Stimulated activated naive CD4-positive, alpha-beta T cell treated with Interleukin-2 at 50 U/mL for 16 hours (primary cell): ENCODE measurements around the gene TNNT2.

Experiments
- DNase-seq: peaks from one replicate; lab custom pipeline; 2025; lab: John Stamatoyannopoulos, UW

TNNT2 gene

GRCh38 chr1:201377611-201378092, at the start of gene TNNT2:
TNNT2 (minus strand) TSS chr1:201377680; CDS start chr1:201373254, 4,426 bp downstream.
- no peak for DNase-seq

GRCh38 chr1:201426479-201427310, 49.2 kb upstream of the TNNT2 start:
- DNase-seq = no peak

GRCh38 chr1:201424146-201424545, 46.7 kb upstream of the TNNT2 start:
- DNase-seq = no peak

GRCh38 chr1:201423655-201424054, 46.2 kb upstream of the TNNT2 start:
- DNase-seq = no peak

- DNase-seq = no peak
These were observed 45.1 kb upstream of the TNNT2 start for GRCh38 chr1:201422436-201423030.

GRCh38 chr1:201422026-201422425, 44.5 kb upstream of the TNNT2 start:
- DNase-seq = no peak

- no peak for DNase-seq
These were observed 43.6 kb upstream of the TNNT2 start for GRCh38 chr1:201421041-201421440.

GRCh38 chr1:201420608-201421002, 43.1 kb upstream of the TNNT2 start:
- DNase-seq = no peak

GRCh38 chr1:201419746-201420607, 42.5 kb upstream of the TNNT2 start:
- DNase-seq = no peak

- no peak for DNase-seq
These were observed 41.8 kb upstream of the TNNT2 start for GRCh38 chr1:201419256-201419655.

- no peak for DNase-seq
These were observed 41.0 kb upstream of the TNNT2 start for GRCh38 chr1:201418461-201418860.

GRCh38 chr1:201414051-201414738, 36.7 kb upstream of the TNNT2 start:
- no peak for DNase-seq

GRCh38 chr1:201411292-201411691, 33.8 kb upstream of the TNNT2 start:
- no peak for DNase-seq

- DNase-seq = no peak
These were observed 32.0 kb upstream of the TNNT2 start for GRCh38 chr1:201409440-201409839.

GRCh38 chr1:201408834-201409200, 31.3 kb upstream of the TNNT2 start:
- DNase-seq = no peak

- peak; percentile 49 for DNase-seq
These were observed 30.8 kb upstream of the TNNT2 start for GRCh38 chr1:201408176-201408833.

- DNase-seq = no peak
These were observed 29.4 kb upstream of the TNNT2 start for GRCh38 chr1:201406831-201407406.

- no peak for DNase-seq
These were observed 28.0 kb upstream of the TNNT2 start for GRCh38 chr1:201405484-201405831.

- DNase-seq = no peak
These were observed 27.4 kb upstream of the TNNT2 start for GRCh38 chr1:201404722-201405483.

GRCh38 chr1:201404055-201404454, 26.6 kb upstream of the TNNT2 start:
- no peak for DNase-seq
